Stomach smooth muscle (tissue), 2 donors: Measurements from ENCODE around the gene SLC39A2.
A peak's percentile ranks its signal among the peaks of the same experiment; 100 is the strongest.

Experiments used
- H3K27ac ChIP-seq: one replicate; pipeline ENCODE4 v1.7.0; 2013; ENCODE audit warnings: mild to moderate bottlenecking, low read length, inconsistent platforms
- H3K27me3 ChIP-seq, 2 donors: one replicate each; pipeline ENCODE4 v1.7.0; 2013; ENCODE audit warnings: low read length in 2 of 2; ENCODE audit not compliant: insufficient read depth in 2 of 2, control insufficient read depth in 1 of 2
- H3K36me3 ChIP-seq, 2 donors: one replicate each; pipeline ENCODE4 v1.7.0; 2013; ENCODE audit warnings: low read length in 2 of 2; ENCODE audit not compliant: control insufficient read depth in 2 of 2, insufficient read depth in 2 of 2
- H3K4me1 ChIP-seq: one replicate; pipeline ENCODE4 v1.7.0; 2013; ENCODE audit warnings: low read length; ENCODE audit not compliant: control insufficient read depth, insufficient read depth
- H3K4me3 ChIP-seq, 2 donors: one replicate each; pipeline ENCODE4 v1.7.0; 2013; ENCODE audit warnings: low read length in 2 of 2
- H3K9ac ChIP-seq, 2 donors: one replicate each; pipeline ENCODE4 v1.7.0; 2013; ENCODE audit warnings: low read length in 2 of 2, mild to moderate bottlenecking in 1 of 2
- H3K9me3 ChIP-seq, 2 donors: one replicate each; pipeline ENCODE4 v1.7.0; 2013; ENCODE audit warnings: low read length in 2 of 2; ENCODE audit not compliant: control insufficient read depth in 2 of 2
- donor health status: healthy.
- donor health status: Pancreatic carcinoma.

Gene SLC39A2

GRCh38 chr14:21025371-21026273, 26.5 kb downstream of the SLC39A2 start:
- Histone ChIP-seq H3K27ac (peak overlapping the region; percentile 78), H3K9ac (peak overlapping the region; percentile 75 to 78), H3K9me3 (no peaks in the 10 kb centered on the region), H3K36me3 (peaks cover 13 to 15% of the 10 kb centered on the region in 2 donors), H3K4me1 (peaks cover 30% of the 10 kb centered on the region), H3K27me3 (no peaks in the 10 kb centered on the region), H3K4me3 (peak overlapping the region; percentile 91 to 94)

GRCh38 chr14:21026274-21026987, 27.3 kb downstream of the SLC39A2 start:
- Histone ChIP-seq H3K9ac (peak overlapping the region in 1 of 2 donors; percentile 11), H3K27me3 (no peaks in the 10 kb centered on the region), H3K4me3 (peak overlapping the region; percentile 26 to 61), H3K4me1 (peaks cover 30% of the 10 kb centered on the region), H3K36me3 (peaks cover 6 to 7% of the 10 kb centered on the region in 2 donors), H3K27ac (peak overlapping the region; percentile 78), H3K9me3 (no peaks in the 10 kb centered on the region)

- H3K4me1 ChIP-seq, result peaks cover 30% of the 10 kb centered on the region
- peak overlapping the region; percentile 78 for H3K27ac ChIP-seq
- H3K27me3 ChIP-seq, result no peaks in the 10 kb centered on the region
- peaks cover 2 to 3% of the 10 kb centered on the region in 2 donors for H3K36me3 ChIP-seq
- no peak overlapping the region for H3K4me3 ChIP-seq
- no peaks in the 10 kb centered on the region for H3K9me3 ChIP-seq
- no peak overlapping the region for H3K9ac ChIP-seq
Observed at GRCh38 chr14:21026988-21027315, 27.9 kb downstream of the SLC39A2 start.

- Histone ChIP-seq H3K9ac (no peak within 1 kb of the TSS), H3K9me3 (no peaks in the 10 kb centered on the region), H3K4me3 (no peak within 1 kb of the TSS), H3K4me1 (peaks cover 12% of the 10 kb centered on the region), H3K27me3 (no peaks in the 10 kb centered on the region), H3K36me3 (no peaks in the 10 kb centered on the region), H3K27ac (no peak within 1 kb of the TSS)
Observed at GRCh38 chr14:21029917-21030316, 30.8 kb downstream of the SLC39A2 start, which contains the start of gene TPPP2. Gene TPPP2, plus strand, starts transcription at chr14:21030217. Its CDS starts 365 bp downstream, at chr14:21030582.

GRCh38 chr14:21030531-21030930, 31.4 kb downstream of the SLC39A2 start:
- Histone ChIP-seq H3K27me3 (no peaks in the 10 kb centered on the region), H3K9me3 (no peaks in the 10 kb centered on the region), H3K9ac (no peak overlapping the region), H3K36me3 (no peaks in the 10 kb centered on the region), H3K4me1 (peaks cover 12% of the 10 kb centered on the region), H3K27ac (no peak overlapping the region), H3K4me3 (no peak overlapping the region)

- Histone ChIP-seq H3K36me3 (no peaks in the 10 kb centered on the region), H3K27me3 (no peaks in the 10 kb centered on the region), H3K4me1 (peaks cover 6% of the 10 kb centered on the region), H3K9me3 (no peaks in the 10 kb centered on the region), H3K27ac (no peak overlapping the region), H3K9ac (no peak overlapping the region), H3K4me3 (no peak overlapping the region)
Observed at GRCh38 chr14:21032326-21033132, 33.4 kb downstream of the SLC39A2 start.

GRCh38 chr14:21033133-21033698, 34.1 kb downstream of the SLC39A2 start:
- no peaks in the 10 kb centered on the region for H3K9me3 ChIP-seq
- no peak overlapping the region for H3K4me3 ChIP-seq
- H3K4me1 ChIP-seq, result peaks cover 7% of the 10 kb centered on the region
- no peak overlapping the region for H3K9ac ChIP-seq
- H3K27me3 ChIP-seq, result no peaks in the 10 kb centered on the region
- no peak overlapping the region for H3K27ac ChIP-seq
- no peaks in the 10 kb centered on the region for H3K36me3 ChIP-seq

- Histone ChIP-seq H3K4me3 (no peak within 1 kb of the TSS), H3K9me3 (no peaks in the 10 kb centered on the region), H3K9ac (no peak within 1 kb of the TSS), H3K4me1 (peaks cover 22% of the 10 kb centered on the region), H3K27me3 (no peaks in the 10 kb centered on the region), H3K27ac (no peak within 1 kb of the TSS), H3K36me3 (no peaks in the 10 kb centered on the region)
Observed at GRCh38 chr14:21034707-21035106, 35.6 kb downstream of the SLC39A2 start, which contains the start of gene RNASE13. Gene RNASE13, minus strand, starts transcription at chr14:21034807. Its CDS starts 519 bp downstream, at chr14:21034288.

- Histone ChIP-seq H3K36me3 (no peaks in the 10 kb centered on the region), H3K9me3 (no peaks in the 10 kb centered on the region), H3K4me1 (peaks cover 25% of the 10 kb centered on the region), H3K27ac (no peak overlapping the region), H3K9ac (no peak overlapping the region), H3K4me3 (no peak overlapping the region), H3K27me3 (no peaks in the 10 kb centered on the region)
Observed at GRCh38 chr14:21036751-21037150, 37.7 kb downstream of the SLC39A2 start.

GRCh38 chr14:21037156-21037555, 38.1 kb downstream of the SLC39A2 start:
- no peak overlapping the region for H3K4me3 ChIP-seq
- no peak overlapping the region for H3K27ac ChIP-seq
- H3K36me3 ChIP-seq, result no peaks in the 10 kb centered on the region
- peaks cover 25% of the 10 kb centered on the region for H3K4me1 ChIP-seq
- H3K9ac ChIP-seq, result no peak overlapping the region
- no peaks in the 10 kb centered on the region for H3K9me3 ChIP-seq
- no peaks in the 10 kb centered on the region for H3K27me3 ChIP-seq
